Tibial nerve (tissue), 4 donors: ENCODE measurements around the gene ZKSCAN3.

Experiments used
- CTCF ChIP-seq, 5 experiments: fragments of 200-600 bp in 3 of 5; fragments of 450-650 bp in 2 of 5; sonication (generic) in 3 of 5; IDR thresholded peaks; one replicate each; pipeline ENCODE4 v1.5.1; 2016 to 2019; ENCODE audit warnings: antibody characterized with exemption in 5 of 5, mild to moderate bottlenecking in 3 of 5, moderate library complexity in 2 of 5
- EP300 ChIP-seq, 2 donors: sonication (generic); formaldehyde crosslinking; IDR thresholded peaks; one replicate each; pipeline ENCODE4 v1.6.1; 2017; ENCODE audit warnings: antibody characterized with exemption in 2 of 2, mild to moderate bottlenecking in 1 of 2
- POLR2A ChIP-seq, 2 donors: fragments of 450-650 bp; IDR thresholded peaks; one replicate each; pipeline ENCODE4 v1.6.1; 2017; ENCODE audit warnings: antibody characterized with exemption in 2 of 2, mild to moderate bottlenecking in 2 of 2, moderate library complexity in 2 of 2

GRCh38 chr6:28380381-28380780, 30.6 kb downstream of the ZKSCAN3 start:
- TF ChIP-seq CTCF (IDR thresholded peaks at IDR 0.05): no peak
- no peak for TF ChIP-seq POLR2A (IDR thresholded peaks at IDR 0.05)
- TF ChIP-seq EP300 (IDR thresholded peaks at IDR 0.05): no peak
